Bronchial epithelial cell (primary cell): ENCODE data around the gene NPC1L1. TPM values are rescaled to one million over a fixed set of nuclear protein-coding genes. Genes with fewer than 3 reads are reported as not detected.

Experiments
- DNase-seq: peaks from one replicate; pipeline ENCODE4 v3.0.0-alpha.2; 2010; ENCODE audit warnings: low read depth
- FAIRE-seq: peaks from 2 replicates; lab custom pipeline; 2011; peaks lifted over from hg19 to GRCh38; lab: Jason Lieb, UNC
- H3K27me3 ChIP-seq: 2 replicates; pipeline ENCODE4 v1.5.1; 2011; ENCODE audit warnings: low read length; ENCODE audit not compliant: control insufficient read depth, insufficient read depth
- H3K36me3 ChIP-seq: 2 replicates; pipeline ENCODE4 v1.5.1; 2011; ENCODE audit warnings: low read length; ENCODE audit not compliant: control insufficient read depth, insufficient read depth
- H3K4me3 ChIP-seq: 2 replicates; pipeline ENCODE4 v1.5.1; 2011; ENCODE audit warnings: mild to moderate bottlenecking, low read depth, low read length, control low read depth
- total RNA-seq: library from RNA; depleted of rRNA; stranded (reverse); fragments of >200 nt; gene quantifications from 2 replicates; pipeline ENCODE4 v1.2.1, GENCODE V29; 2014
- TF ChIP-seq, protein P1 (sequence below): IDR thresholded peaks from 2 replicates; pipeline ENCODE4 v1.5.1; 2011; ENCODE audit warnings: mild to moderate bottlenecking, moderate library complexity, low read length, control low read depth, inconsistent platforms; ENCODE audit not compliant: insufficient read depth, severe bottlenecking

The NPC1L1 gene
- total RNA-seq, 1 donor from 2014 or later = under 0.01 TPM

DNA sequence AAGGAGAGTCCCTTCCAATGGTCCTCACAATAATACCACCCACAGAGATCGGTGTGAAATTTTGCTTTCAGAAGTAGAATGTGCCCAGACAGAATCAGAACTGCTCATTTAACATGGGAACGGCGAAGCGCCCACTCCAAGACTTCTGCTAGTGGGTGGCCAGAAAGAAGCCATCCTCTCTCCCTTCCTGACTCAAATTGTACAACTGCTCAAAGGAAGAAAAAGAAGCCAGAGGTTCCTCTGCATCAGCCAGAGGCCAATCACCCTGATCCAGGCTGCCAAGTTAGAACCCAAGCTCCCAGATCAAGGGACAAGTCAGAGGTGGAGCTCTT, 73.9 kb downstream of the NPC1L1 start:
- FAIRE-seq (no peak), DNase-seq (no peak)
- H3K4me3 ChIP-seq = no peak overlapping the region
- TF ChIP-seq, protein P1, sequence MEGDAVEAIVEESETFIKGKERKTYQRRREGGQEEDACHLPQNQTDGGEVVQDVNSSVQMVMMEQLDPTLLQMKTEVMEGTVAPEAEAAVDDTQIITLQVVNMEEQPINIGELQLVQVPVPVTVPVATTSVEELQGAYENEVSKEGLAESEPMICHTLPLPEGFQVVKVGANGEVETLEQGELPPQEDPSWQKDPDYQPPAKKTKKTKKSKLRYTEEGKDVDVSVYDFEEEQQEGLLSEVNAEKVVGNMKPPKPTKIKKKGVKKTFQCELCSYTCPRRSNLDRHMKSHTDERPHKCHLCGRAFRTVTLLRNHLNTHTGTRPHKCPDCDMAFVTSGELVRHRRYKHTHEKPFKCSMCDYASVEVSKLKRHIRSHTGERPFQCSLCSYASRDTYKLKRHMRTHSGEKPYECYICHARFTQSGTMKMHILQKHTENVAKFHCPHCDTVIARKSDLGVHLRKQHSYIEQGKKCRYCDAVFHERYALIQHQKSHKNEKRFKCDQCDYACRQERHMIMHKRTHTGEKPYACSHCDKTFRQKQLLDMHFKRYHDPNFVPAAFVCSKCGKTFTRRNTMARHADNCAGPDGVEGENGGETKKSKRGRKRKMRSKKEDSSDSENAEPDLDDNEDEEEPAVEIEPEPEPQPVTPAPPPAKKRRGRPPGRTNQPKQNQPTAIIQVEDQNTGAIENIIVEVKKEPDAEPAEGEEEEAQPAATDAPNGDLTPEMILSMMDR = no peak
- no peaks in the 10 kb centered on the region for H3K27me3 ChIP-seq
- H3K36me3 ChIP-seq = peaks cover 12% of the 10 kb centered on the region

DNA sequence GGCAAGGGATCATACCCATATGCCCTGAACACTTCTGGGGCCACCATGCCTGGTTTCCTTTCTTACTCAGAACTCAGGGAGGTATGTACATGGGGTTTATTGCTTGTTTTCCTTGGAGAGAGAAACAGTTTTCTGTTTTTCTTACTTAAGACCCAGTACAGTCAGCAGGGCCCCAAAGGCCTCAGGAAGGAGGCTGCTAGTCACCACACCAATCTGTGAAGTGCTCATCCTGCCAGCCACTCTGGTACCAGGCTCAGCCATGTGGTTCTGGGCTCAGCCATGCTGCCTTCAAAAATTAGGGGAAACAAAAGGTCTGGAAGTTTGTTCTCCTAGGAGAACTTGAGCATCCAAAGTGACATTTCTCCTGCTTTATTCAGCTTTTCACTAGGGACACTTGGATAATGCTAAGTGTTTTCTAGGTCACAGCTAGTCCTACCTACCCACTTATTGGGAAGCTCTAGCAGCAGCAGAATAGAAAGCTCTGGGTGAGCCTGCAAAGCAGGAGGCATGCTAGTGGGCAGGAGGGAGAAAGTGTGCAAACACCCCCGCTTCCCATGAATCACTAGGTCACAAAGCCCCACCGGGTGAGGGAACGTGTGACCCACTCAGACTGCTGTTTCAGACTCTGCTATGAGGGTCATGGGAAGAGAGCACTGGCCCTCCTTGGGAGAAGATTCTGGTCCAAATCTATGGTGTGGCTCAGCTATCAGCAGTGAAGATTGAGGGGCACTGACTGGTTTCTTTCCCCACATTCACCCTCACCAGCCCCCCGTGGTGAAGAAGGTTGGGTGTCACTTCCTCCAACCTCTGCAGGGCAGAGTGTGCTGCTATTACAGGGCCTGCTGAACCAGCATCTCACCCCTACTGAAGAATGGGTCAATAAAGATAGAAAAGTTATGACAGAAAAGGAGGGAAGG, 74.6 kb downstream of the NPC1L1 start:
- no peak for DNase-seq
- Histone ChIP-seq H3K4me3 (no peak overlapping the region), H3K27me3 (no peaks in the 10 kb centered on the region), H3K36me3 (peaks cover 11% of the 10 kb centered on the region)
- no peak for FAIRE-seq
- TF ChIP-seq, protein P1 = no peak

DNA sequence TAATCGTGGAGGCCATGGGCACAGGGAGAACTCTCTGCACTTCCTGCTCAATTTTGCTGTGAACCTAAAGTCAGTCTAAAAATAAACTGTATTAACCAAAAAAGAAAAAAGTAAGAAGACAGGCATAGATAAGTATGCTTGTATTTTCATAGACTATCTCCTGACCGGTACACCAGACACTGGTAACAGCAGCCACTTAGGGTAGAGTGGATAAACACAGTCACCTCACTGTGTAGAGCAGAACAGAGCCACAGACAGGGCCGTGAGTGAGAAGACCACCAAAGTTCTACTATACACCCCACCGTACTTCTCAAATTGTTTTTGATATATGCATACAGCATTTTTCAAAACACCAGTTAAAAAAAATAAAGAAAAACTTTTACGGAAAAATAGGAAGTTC, 75.6 kb downstream of the NPC1L1 start:
- no peak overlapping the region for H3K4me3 ChIP-seq
- TF ChIP-seq, protein P1 = no peak
- no peaks in the 10 kb centered on the region for H3K27me3 ChIP-seq
- FAIRE-seq = no peak
- peaks cover 9% of the 10 kb centered on the region for H3K36me3 ChIP-seq
- DNase-seq = no peak

DNA sequence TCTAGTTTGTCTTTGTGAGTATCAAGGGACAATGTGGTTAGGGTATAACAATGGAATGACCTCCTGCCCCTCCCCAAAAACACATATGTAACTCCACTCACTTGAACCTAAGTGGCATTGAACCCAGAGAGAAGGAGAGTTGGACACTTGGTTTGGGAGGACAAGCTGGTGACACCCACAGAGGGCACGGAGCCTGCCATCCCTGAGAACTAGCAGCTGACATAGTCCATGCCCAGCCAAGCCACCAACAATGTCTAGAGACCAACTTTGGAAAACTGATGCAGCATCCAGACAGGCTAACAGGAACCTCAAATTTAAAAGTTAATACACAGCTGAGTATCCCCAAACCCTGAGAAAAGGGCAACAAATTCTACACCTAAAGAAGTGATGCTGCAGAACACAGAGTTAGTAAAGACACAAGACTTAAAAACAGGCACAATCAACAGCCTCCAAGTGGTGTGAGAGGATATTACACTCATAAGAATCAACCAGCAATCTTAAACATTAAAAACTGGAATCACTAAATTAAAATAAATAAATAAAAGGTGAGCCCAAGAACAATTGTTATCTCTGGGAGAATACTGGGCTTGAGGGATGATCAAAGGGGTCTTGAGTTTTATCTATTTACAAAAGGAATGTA, 77.8 kb downstream of the NPC1L1 start:
- FAIRE-seq (no peak), DNase-seq (peak; percentile 22)
- no peaks in the 10 kb centered on the region for H3K27me3 ChIP-seq
- TF ChIP-seq, protein P1 = peak; percentile 9
- no peak overlapping the region for H3K4me3 ChIP-seq
- H3K36me3 ChIP-seq = peaks cover 6% of the 10 kb centered on the region

Other genes starting within 250 kb of the NPC1L1 start
- 0.13 TPM in 1 of 2 replicates, not detected in the other for gene CAMK2B, start 215.7 kb downstream of the NPC1L1 start, total RNA-seq
- gene NUDCD3, start 50.7 kb downstream of the NPC1L1 start, total RNA-seq = 59.0 and 85.6 TPM in 2 replicates
- gene DDX56, start 32.6 kb upstream of the NPC1L1 start, total RNA-seq = 56.2 and 65.0 TPM in 2 replicates
- 119 and 203 TPM in 2 replicates for gene TMED4, start 40.9 kb upstream of the NPC1L1 start, total RNA-seq
- 45.0 and 78.7 TPM in 2 replicates for gene OGDH, start 65.3 kb upstream of the NPC1L1 start, total RNA-seq
- 5.5 and 8.1 TPM in 2 replicates for gene ZMIZ2, start 207.5 kb upstream of the NPC1L1 start, total RNA-seq